AG04450 (cell line): Measurements from ENCODE around the gene TINAGL1. TPM values are rescaled to one million over a fixed set of nuclear protein-coding genes. Genes with fewer than 3 reads are reported as not detected.

ENCODE experiments used
- CTCF ChIA-PET: fragments of 300-600, 350-600 bp; formaldehyde crosslinking; extraction: SDS; loops from one replicate; lab custom pipeline; 2022; ENCODE audit warnings: antibody characterized with exemption, inconsistent platforms; lab: Charles Lee
- POLR2A ChIA-PET: fragments of 350-600 bp; formaldehyde crosslinking; extraction: SDS; loops from one replicate; lab custom pipeline; 2021; ENCODE audit warnings: antibody characterized with exemption, inconsistent platforms; lab: Yijun Ruan, JAX
- DNase-seq: peaks from one replicate; pipeline ENCODE4 v3.0.0-alpha.2; 2011; ENCODE audit warnings: low read depth, low spot score
- H3K27ac ChIP-seq: one replicate; pipeline ENCODE4 v1.5.1; 2012; ENCODE audit warnings: low read depth, low read length, control low read depth
- H3K27me3 ChIP-seq: one replicate; pipeline ENCODE4 v1.6.0; 2012; ENCODE audit warnings: low read length; ENCODE audit not compliant: control insufficient read depth, insufficient read depth
- H3K4me3 ChIP-seq: 2 replicates; pipeline ENCODE4 v1.5.1; 2011; ENCODE audit warnings: mild to moderate bottlenecking, low read depth, low read length, control low read depth
- H3K9me3 ChIP-seq: 2 replicates; pipeline ENCODE4 v1.5.1; 2012; ENCODE audit warnings: low read length; ENCODE audit not compliant: control insufficient read depth, insufficient read depth
- polyA plus RNA-seq: library from polyadenylated mRNA; depleted of rRNA; stranded (reverse); fragments of >200 nt; gene quantifications from 2 replicates; pipeline ENCODE4 v1.2.3, GENCODE V29; 2011
- TF ChIP-seq, protein P1 (sequence below): IDR thresholded peaks from 2 replicates; pipeline ENCODE4 v1.5.1; 2011; ENCODE audit warnings: low read depth, low read length, control low read depth, inconsistent platforms

Gene TINAGL1
- polyA plus RNA-seq, 1 experiment = 0.36 TPM

DNA sequence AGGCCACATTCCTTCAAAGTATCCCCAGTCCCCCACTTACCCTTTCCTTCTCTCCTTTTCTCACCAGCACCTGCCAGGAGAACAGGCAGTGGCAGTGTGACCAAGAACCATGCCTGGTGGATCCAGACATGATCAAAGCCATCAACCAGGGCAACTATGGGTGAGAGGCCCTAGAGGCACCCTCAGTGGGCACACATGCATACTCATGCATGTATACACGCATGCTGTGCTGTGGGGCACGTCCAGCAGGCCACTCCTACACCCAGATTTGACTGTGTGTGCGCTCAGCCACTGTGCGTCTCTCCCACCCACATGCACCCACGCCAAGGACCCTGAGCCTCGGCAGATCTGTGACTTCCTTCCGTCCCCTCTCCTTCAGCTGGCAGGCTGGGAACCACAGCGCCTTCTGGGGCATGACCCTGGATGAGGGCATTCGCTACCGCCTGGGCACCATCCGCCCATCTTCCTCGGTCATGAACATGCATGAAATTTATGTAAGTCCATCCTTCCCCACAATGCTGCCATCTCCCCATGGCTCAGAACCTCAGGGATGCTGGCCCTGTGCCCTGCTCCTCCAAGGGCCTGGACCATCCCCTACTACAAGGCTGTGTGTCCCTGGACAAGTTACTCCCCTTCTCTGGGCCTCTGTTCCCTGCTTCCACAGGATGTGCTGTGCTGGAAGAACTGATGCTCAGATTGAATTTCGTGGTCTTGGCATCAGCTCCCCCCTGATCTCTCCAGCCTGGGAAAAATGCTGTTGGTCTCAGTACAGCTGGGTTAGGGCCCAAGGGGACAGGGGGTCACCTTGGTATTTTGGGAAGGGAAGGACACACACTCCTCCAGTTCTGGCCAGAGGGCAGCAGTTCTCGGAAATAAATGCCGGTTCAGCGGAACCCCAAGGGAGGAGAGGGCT is 7.0 kb downstream of the TINAGL1 start:
- Histone ChIP-seq H3K27ac (no peak overlapping the region), H3K4me3 (no peak overlapping the region), H3K9me3 (no peaks in the 10 kb centered on the region), H3K27me3 (no peaks in the 10 kb centered on the region)
- DNase-seq = no peak
- POLR2A ChIA-PET = no interaction called here
- TF ChIP-seq, protein P1, sequence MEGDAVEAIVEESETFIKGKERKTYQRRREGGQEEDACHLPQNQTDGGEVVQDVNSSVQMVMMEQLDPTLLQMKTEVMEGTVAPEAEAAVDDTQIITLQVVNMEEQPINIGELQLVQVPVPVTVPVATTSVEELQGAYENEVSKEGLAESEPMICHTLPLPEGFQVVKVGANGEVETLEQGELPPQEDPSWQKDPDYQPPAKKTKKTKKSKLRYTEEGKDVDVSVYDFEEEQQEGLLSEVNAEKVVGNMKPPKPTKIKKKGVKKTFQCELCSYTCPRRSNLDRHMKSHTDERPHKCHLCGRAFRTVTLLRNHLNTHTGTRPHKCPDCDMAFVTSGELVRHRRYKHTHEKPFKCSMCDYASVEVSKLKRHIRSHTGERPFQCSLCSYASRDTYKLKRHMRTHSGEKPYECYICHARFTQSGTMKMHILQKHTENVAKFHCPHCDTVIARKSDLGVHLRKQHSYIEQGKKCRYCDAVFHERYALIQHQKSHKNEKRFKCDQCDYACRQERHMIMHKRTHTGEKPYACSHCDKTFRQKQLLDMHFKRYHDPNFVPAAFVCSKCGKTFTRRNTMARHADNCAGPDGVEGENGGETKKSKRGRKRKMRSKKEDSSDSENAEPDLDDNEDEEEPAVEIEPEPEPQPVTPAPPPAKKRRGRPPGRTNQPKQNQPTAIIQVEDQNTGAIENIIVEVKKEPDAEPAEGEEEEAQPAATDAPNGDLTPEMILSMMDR = no peak
- CTCF ChIA-PET = no interaction called here

DNA sequence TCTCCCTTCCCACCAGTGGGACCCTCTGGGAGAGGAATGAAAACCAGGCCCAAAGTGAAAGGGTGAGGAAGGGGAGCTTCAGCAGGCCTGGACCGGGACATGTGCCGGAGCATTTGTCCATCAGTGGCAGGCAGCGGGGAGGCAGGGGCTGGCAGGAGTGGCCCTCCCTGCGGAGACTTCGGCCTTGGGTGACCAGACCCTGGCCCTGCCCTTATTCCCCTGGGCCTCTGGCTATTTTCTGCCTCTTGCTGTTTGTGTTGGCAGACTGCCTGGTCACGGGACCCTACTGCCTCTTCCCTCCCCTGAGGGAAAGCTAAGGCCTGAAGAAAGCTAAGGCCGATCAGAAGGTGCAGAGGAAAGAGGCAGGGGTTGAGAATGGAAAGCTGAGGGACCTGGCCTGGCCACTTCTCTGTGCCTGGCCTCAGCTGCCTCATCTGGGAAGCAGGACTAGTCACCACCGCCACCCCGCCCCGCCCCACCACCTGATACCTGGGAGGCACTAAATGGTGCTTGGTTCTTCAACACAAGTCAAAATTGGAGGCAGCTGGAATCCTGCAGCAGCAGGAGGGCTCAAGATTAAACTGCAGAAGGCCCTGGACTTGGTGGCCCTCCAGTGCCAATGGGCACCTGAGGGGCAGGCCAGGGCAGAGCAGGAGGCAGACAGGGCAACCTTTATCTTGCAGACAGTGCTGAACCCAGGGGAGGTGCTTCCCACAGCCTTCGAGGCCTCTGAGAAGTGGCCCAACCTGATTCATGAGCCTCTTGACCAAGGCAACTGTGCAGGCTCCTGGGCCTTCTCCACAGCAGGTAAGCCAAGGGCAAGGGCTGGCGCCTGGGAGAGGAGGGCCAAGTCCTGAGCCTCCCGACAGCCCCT is 7.9 kb downstream of the TINAGL1 start:
- CTCF ChIA-PET = interaction anchor here (0.6 to 1.0 kb wide), 2 partner anchors 21 to 136 kb away, joined by 4 read pairs; no protein-coding TSS in a partner anchor

DNA sequence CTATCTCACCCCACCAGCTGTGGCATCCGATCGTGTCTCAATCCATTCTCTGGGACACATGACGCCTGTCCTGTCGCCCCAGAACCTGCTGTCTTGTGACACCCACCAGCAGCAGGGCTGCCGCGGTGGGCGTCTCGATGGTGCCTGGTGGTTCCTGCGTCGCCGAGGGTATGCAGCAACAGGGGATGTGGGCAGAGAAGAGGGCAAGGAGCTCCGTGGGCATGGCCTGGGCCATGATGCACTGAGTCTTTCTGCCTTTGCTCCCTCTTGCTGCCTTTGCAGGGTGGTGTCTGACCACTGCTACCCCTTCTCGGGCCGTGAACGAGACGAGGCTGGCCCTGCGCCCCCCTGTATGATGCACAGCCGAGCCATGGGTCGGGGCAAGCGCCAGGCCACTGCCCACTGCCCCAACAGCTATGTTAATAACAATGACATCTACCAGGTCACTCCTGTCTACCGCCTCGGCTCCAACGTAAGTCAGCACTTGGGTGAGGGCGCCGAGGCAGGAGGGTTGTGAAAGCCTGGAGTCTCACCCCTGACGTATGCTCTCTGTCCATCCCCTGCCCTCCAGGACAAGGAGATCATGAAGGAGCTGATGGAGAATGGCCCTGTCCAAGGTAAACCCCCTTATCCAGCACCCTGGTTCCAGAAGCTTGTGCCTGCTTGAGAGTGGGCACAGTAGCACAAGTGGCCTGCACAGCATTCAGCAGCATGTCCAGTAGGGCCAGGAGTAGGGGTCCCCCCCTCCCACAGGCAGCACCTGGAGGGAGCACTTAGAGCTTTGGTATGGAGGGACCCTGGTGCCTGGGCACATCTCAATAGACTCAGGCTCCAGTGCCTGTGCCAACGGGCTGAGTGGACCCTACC is 8.8 kb downstream of the TINAGL1 start:
- ChIA-PET CTCF (interaction anchor here (1.0 kb wide), 2 partner anchors 15 to 22 kb away, joined by 3 to 4 read pairs; no protein-coding TSS in a partner anchor), POLR2A (no interaction called here)
- Histone ChIP-seq H3K27ac (no peak overlapping the region), H3K4me3 (no peak overlapping the region), H3K9me3 (no peaks in the 10 kb centered on the region), H3K27me3 (no peaks in the 10 kb centered on the region)
- DNase-seq = no peak
- TF ChIP-seq, protein P1 = no peak

More for the DNA sequence above, 7.9 kb downstream of the TINAGL1 start:
- POLR2A ChIA-PET = no interaction called here
- no peak for DNase-seq
- TF ChIP-seq, protein P1 = no peak
- Histone ChIP-seq H3K27ac (no peak overlapping the region), H3K27me3 (no peaks in the 10 kb centered on the region), H3K9me3 (no peaks in the 10 kb centered on the region), H3K4me3 (no peak overlapping the region)

DNA sequence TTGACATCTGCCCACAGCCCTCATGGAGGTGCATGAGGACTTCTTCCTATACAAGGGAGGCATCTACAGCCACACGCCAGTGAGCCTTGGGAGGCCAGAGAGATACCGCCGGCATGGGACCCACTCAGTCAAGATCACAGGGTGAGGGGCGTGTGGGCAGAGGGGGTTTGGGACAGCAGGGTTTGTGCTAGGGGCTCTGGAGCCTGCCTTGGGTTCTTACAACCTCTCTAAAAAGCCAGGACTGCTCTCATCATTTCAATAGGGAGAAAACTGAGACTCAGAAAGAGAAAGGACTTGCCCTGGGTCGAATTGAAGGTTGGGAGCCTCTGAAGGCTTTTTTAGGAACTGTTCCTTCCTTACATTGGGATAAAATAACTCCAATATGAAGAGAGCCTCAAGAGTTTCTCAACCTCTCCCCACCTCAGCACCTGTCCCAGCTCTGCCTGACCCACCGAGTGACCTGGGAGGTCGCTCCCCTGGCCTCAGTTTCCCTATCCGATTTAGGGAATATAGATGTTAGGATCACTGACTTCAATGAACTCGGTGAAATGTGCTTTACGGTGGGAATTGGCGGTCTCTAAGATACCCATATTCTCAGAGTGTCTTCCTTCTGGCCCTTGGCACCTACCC is 9.5 kb downstream of the TINAGL1 start:
- ChIA-PET POLR2A (no interaction called here), CTCF (interaction anchor here (1.0 kb wide), 1 partner anchor 16 kb away, joined by 3 read pairs; no protein-coding TSS in a partner anchor)
- Histone ChIP-seq H3K9me3 (no peaks in the 10 kb centered on the region), H3K4me3 (no peak overlapping the region), H3K27me3 (no peaks in the 10 kb centered on the region), H3K27ac (no peak overlapping the region)
- DNase-seq = no peak
- TF ChIP-seq, protein P1 = no peak
